Body of pancreas (tissue), 4 donors: Measurements from ENCODE around the gene VWA8. TPM values are rescaled to one million over a fixed set of nuclear protein-coding genes. Genes with fewer than 3 reads are reported as not detected.

Experiments
- ATAC-seq: fragments of 150-250 bp; one replicate; pipeline ENCODE4 v1.9.1; 2016
- DNase-seq, 4 donors: peaks; one replicate each; pipeline ENCODE4 v3.0.0-alpha.2; 2019
- H3K27ac ChIP-seq, 4 donors: fragments of 200-600 bp; sonication (generic); 1 replicate in 3 of 4; 2 replicates in 1 of 4; pipeline versions ENCODE4 v1.5.1 to v1.6.1; 2016 to 2019; ENCODE audit warnings: mild to moderate bottlenecking in 1 of 4, mixed read lengths in 1 of 4, moderate library complexity in 1 of 4
- H3K27me3 ChIP-seq, 2 donors: fragments of 200-600 bp; sonication (generic); one replicate each; pipeline ENCODE4 v1.6.0; 2016; ENCODE audit warnings: mild to moderate bottlenecking in 1 of 2
- H3K36me3 ChIP-seq, 2 donors: fragments of 200-600 bp; sonication (generic); replicated peaks in 1 of 2; 2 replicates each; pipeline ENCODE4 v1.5.1; 2016; ENCODE audit warnings: low read depth in 2 of 2; ENCODE audit not compliant: insufficient read depth in 1 of 2
- H3K4me1 ChIP-seq: fragments of 200-600 bp; sonication (generic); one replicate; pipeline ENCODE4 v1.6.0; 2016
- H3K4me3 ChIP-seq, 2 donors: fragments of 200-600 bp; sonication (generic); 1 replicate in 1 of 2; 2 replicates in 1 of 2; pipeline ENCODE4 v1.5.1; 2016 to 2019
- H3K9me3 ChIP-seq, 3 donors: fragments of 200-600 bp; sonication (generic); 1 replicate in 2 of 3; 2 replicates in 1 of 3; pipeline ENCODE4 v1.5.1; 2016
- CTCF ChIP-seq, 7 experiments: fragments of 450-650 bp in 4 of 7; fragments of 200-600 bp in 3 of 7; sonication (generic) in 3 of 7; IDR thresholded peaks; one replicate each; pipeline ENCODE4 v1.5.1; 2016 to 2019; ENCODE audit warnings: antibody characterized with exemption in 7 of 7
- POLR2A ChIP-seq, 3 donors: fragments of 450-650 bp; IDR thresholded peaks; one replicate each; pipeline ENCODE4 v1.6.1; 2016; ENCODE audit warnings: antibody characterized with exemption in 3 of 3, mild to moderate bottlenecking in 2 of 3
- WGBS, 2 donors: methylation state at CpG; one replicate each; pipeline ENCODE4 v1.1.5; 2017; 5-methylcytosine and 5-hydroxymethylcytosine counted together
- intact Hi-C: fragments of 100-400 bp; cut with DNase I; formaldehyde crosslinking; loops from one replicate; pipeline ENCODE4 v1.15.1; 2023
- total RNA-seq, 2 donors: library from RNA; depleted of rRNA; stranded (reverse); fragments of >200 nt; gene quantifications; one replicate each; pipeline ENCODE4 v1.1.0, GENCODE V29; 2016

The VWA8 gene
- total RNA-seq, 2 donors from 2014 or later: 15.8 to 29.3 TPM

GRCh38 chr13:41681587-41681986 lies 279.3 kb downstream of the VWA8 start:
- intact Hi-C loops: no loop called here
- Histone ChIP-seq H3K9me3 (no peaks in the 10 kb centered on the region), H3K27ac (no peak overlapping the region), H3K4me1 (peaks cover 3% of the 10 kb centered on the region), H3K4me3 (no peak overlapping the region), H3K36me3 (peaks cover 0 to 2% of the 10 kb centered on the region in 2 donors), H3K27me3 (no peaks in the 10 kb centered on the region)
- TF ChIP-seq CTCF (IDR thresholded peaks at IDR 0.05): no peak
- WGBS, 2 donors: 81 to 93% methylated on average over 3 of the region's 3 CpGs
- no peak for ATAC-seq
- no peak for DNase-seq

GRCh38 chr13:41680900-41681299 lies 280.0 kb downstream of the VWA8 start:
- H3K4me3 ChIP-seq: no peak overlapping the region
- WGBS, 2 donors: 82 to 93% methylated on average over 2 of the region's 2 CpGs
- TF ChIP-seq POLR2A (IDR thresholded peaks at IDR 0.05) (no peak), CTCF (IDR thresholded peaks at IDR 0.05) (no peak)

GRCh38 chr13:41678848-41679247 lies 282.1 kb downstream of the VWA8 start:
- no peaks in the 10 kb centered on the region for H3K4me1 ChIP-seq
- DNase-seq: no peak
- 30 to 53% methylated on average over 1 of the region's 1 CpG for WGBS, 2 donors
- intact Hi-C loops: loop anchor here (10.0 kb wide), 1 partner anchor 426 kb away; no protein-coding TSS in a partner anchor
- no peaks in the 10 kb centered on the region for H3K27me3 ChIP-seq
- ATAC-seq: no peak
- H3K27ac ChIP-seq: no peak overlapping the region
- H3K4me3 ChIP-seq: no peak overlapping the region
- peaks cover 0 to 2% of the 10 kb centered on the region in 2 donors for H3K36me3 ChIP-seq
- no peaks in the 10 kb centered on the region for H3K9me3 ChIP-seq
- no peak for TF ChIP-seq POLR2A (IDR thresholded peaks at IDR 0.05)
- no peak for TF ChIP-seq CTCF (IDR thresholded peaks at IDR 0.05)

More at GRCh38 chr13:41680900-41681299, 280.0 kb downstream of the VWA8 start:
- peaks cover 0 to 2% of the 10 kb centered on the region in 2 donors for H3K36me3 ChIP-seq
- peaks cover 3% of the 10 kb centered on the region for H3K4me1 ChIP-seq
- no peaks in the 10 kb centered on the region for H3K27me3 ChIP-seq
- DNase-seq (no peak), ATAC-seq (no peak)
- no peaks in the 10 kb centered on the region for H3K9me3 ChIP-seq
- H3K27ac ChIP-seq: no peak overlapping the region
- intact Hi-C loops: no loop called here

GRCh38 chr13:41678249-41678648 lies 282.7 kb downstream of the VWA8 start:
- no peak for DNase-seq

More at GRCh38 chr13:41678249-41678648, 282.7 kb downstream of the VWA8 start:
- 86 to 88% methylated on average over 3 of the region's 3 CpGs for WGBS, 2 donors
- no peaks in the 10 kb centered on the region for H3K4me1 ChIP-seq
- ATAC-seq: no peak
- TF ChIP-seq CTCF (IDR thresholded peaks at IDR 0.05) (no peak), POLR2A (IDR thresholded peaks at IDR 0.05) (no peak)
- intact Hi-C loops: loop anchor here (10.0 kb wide), 1 partner anchor 427 kb away; no protein-coding TSS in a partner anchor
- H3K36me3 ChIP-seq: no peaks in the 10 kb centered on the region
- no peaks in the 10 kb centered on the region for H3K27me3 ChIP-seq
- H3K9me3 ChIP-seq: no peaks in the 10 kb centered on the region
- no peak overlapping the region for H3K27ac ChIP-seq
- no peak overlapping the region for H3K4me3 ChIP-seq
